Stimulated activated CD4-positive, alpha-beta T cell treated with anti-CD3 and anti-CD28 coated beads, Interleukin-15, amount 100 ng/mL, for 48 hours (primary cell): ENCODE data around the gene MILR1.
"Not testable (repeated sequence)": the region's sequence is repeated elsewhere in the genome, so short reads cannot be mapped to it uniquely, and the experiment has no call there.

Source experiments
- DNase-seq, 2 donors: peaks; one replicate each; pipeline ENCODE4 v3.0.0-alpha.2; 2020; ENCODE audit warnings: low read depth in 2 of 2

The MILR1 gene

GRCh38 chr17:64428406-64428805 is 20.5 kb upstream of the MILR1 start:
- no peak for DNase-seq

DNA sequence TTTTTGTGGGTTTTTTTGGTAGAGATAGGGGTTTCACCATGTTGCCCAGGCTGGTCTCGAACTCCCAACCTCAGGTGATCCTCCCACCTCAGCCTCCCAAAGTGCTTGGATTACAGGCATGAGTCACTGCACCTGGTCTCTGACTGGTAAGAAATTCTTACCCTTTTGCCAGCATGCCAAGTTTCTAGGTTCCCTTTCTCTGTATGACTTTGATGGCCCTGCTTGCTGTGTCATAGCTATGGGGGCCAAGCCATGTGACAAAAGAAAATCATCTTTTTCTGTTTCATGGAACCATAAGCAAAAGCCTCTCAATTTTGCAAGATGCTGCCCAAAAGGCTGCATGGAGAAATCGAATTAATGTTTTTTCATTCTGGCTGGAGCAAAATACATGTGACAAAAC is 18.9 kb upstream of the MILR1 start:
- DNase-seq: not testable (repeated sequence)

DNA sequence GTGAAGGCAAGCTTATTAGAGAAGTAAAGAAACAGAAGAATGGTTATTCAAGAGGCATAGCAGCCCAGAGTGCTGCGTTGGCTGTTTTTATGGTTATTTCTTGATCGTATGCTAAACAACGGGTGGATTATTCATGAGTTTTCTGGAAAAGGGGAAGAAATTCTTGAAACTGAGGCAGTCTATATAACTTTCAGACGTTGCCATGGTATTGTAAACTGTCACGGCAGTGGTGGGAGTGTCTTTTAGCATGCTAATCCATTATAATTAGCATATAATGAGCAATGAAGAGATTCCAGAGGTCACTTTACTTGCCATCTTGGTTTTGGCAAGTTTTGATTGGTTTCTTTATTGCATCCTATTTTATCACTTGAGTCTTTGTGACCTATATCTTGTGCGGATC is 17.4 kb upstream of the MILR1 start:
- no peak for DNase-seq

DNA sequence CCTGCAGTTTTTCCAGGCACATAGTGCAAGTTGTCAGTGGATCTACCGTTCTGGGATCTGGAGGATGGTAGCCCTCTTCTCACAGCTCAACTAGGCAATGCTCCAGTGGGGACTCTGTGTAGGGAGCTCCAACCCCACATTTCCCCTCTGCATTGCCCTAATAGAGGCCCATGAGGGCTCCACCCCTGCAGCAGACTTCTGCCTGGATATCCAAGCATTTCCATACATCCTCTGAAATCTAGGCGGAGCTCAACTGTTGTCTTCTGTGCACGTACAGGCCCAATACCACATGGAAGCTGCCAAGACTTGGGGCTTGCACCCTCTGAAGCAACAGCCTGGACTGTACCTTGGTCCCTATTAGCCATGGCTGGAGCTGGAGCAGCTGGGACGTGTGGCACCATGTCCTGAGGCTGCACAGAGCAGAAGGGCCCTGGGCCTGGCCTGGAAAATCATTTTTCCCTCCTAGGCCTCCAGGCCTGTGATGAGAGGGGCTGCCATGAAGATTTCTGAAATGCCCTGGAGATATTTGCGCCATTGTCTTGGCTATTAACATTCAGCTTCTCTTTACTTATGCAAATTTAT is 10.9 kb upstream of the MILR1 start:
- DNase-seq: no peak

DNA sequence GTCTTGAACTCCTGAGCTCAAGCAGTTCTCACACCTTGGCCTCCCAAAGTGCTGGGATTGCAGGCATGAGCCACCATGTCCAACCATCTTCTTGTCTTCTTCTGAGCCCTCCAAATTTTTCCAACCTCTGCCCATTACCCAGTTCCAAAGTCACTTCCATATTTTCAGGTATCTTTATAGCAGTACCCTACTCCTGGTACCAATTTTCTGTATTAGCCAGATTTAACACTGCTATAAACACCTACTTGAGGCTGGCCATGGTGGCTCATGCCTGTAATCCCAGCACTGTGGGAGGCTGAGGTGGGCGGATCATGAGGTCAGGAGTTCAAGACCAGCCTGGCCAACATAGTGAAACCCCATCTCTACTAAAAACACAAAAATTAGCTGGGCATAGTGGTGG is 9.4 kb upstream of the MILR1 start:
- not testable (repeated sequence) for DNase-seq

- no peak for DNase-seq
Observed at GRCh38 chr17:64439956-64440355, 9.0 kb upstream of the MILR1 start.

GRCh38 chr17:64441772-64442540 is 7.0 kb upstream of the MILR1 start:
- DNase-seq: no peak

DNA sequence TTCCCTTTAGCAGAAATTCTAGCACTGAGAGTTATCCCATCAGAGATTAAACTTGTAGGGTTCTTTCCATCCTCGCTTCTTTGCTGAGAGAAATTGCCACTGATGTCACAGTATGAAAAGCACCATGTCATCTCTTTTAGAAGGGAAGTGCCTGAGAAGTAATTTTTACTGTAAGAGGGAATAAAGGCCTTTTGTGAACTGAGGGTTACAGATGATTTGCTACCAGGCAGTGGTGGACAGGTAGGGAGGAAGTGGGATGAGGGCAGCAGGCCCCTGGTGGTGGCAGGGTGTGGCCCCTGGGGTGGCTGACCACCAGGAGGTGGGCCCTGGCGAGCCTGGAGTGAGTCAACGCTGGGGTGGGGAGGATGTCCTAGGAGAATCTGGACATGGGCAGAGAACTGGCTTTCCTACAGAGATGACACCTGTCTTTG is 6.4 kb upstream of the MILR1 start:
- no peak for DNase-seq

DNA sequence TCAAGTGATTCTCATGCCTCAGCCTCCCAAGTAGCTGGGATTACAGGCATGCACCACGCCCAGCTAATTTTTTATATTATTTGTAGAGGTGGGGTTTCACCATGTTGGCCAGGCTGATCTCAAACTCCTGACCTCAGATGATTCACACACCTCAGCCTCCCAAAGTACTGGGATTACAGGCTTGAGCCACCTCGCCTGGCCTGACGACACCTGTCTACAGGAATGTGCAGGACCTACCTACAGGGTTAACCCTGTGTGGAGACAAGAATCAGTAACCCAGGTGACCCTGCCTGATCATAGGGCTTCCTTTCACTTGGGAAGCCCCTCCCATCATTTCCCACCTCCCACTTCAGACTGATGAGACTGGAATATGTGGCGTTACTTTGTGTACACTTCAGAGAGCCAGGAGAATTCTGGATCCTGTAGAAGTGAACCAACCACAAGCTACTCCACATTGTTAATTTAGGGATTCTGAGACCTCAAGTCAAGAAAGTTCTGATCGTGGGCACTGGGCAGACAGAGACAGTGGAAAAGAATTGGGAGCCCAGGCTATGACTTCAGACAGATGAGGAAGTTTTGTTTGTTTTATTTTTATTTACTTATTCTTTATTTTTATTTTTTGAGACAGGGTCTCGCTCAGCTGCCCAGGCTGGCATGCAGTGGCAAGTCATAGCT is 5.7 kb upstream of the MILR1 start:
- DNase-seq: no peak

DNA sequence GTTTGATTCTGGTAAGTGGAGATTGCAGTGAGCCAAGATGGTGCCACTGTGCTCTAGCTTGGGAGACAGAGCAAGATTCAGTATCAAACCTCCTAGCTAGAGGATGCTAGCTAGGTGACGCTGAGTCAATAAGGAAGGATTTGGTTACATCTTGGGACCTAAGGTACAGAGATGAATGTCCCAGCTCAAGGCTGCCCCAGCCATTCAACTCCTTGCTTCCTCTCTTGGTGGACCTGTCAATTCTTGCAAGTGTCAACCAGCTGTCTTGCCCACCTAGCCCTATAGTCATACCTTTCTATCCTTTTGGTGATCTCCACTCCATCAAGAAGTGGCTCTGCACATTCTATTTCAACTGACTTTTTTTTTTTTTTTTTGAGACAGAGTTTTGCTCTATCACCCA is 1.4 kb upstream of the MILR1 start:
- DNase-seq: no peak

GRCh38 chr17:64449545-64449944 is 630 bp downstream of the MILR1 start:
- no peak for DNase-seq

GRCh38 chr17:64455993-64456885 is 7.3 kb downstream of the MILR1 start:
- DNase-seq: no peak

DNA sequence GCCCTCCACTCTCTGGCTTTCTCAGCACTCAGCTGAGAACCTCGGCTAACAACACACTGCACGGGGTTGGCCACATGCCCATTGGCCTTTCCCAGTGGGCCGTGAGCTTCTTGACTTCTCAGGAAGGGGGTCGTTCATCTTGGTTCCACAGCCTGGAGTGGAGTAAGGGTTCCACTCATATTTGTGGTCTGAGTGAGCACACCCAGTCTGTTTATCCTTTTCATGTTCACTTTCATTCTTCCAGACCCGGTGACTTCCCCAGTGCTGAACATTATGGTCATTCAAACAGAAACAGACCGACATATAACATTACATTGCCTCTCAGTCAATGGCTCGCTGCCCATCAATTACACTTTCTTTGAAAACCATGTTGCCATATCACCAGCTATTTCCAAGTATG is 8.2 kb downstream of the MILR1 start:
- no peak for DNase-seq

DNA sequence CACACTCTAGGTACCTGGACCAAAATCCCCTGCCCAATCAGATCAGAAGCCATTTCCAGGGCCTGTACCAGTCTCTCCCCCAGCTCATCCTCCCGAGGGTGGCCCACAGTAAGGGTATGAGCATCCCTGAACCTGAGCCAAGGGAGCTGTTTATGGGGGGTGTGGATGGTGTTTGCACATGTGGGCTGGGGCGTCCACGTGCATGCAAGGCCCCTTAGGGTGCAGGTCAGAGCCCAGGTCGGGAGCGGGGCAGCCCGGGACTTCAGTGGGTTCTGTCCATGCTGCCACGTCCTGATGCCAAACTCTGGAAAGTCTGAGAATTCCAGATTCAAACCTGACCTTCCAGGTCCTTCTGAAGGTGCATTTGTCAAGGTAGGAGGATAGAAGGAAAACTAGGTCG is 9.8 kb downstream of the MILR1 start:
- no peak for DNase-seq

GRCh38 chr17:64459284-64459747 is 10.4 kb downstream of the MILR1 start:
- no peak for DNase-seq

DNA sequence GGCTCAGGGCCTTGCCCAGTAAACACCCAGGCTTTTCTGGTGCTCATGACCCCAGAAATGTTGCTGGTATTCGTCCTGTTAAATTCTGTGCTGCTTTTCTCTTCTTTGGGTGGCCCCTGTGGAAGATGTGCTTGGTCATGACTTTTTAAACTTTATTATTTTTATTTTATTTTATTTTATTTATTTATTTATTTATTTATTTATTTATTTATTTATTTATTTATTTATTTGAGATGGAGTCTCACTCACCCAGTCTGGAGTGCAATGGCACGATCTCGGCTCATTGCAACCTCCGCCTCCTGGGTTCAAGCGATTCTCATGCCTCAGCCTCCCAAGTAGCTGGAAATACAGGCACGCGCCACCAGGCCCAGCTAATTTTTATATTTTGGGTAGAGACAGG is 10.9 kb downstream of the MILR1 start:
- not testable (repeated sequence) for DNase-seq

DNA sequence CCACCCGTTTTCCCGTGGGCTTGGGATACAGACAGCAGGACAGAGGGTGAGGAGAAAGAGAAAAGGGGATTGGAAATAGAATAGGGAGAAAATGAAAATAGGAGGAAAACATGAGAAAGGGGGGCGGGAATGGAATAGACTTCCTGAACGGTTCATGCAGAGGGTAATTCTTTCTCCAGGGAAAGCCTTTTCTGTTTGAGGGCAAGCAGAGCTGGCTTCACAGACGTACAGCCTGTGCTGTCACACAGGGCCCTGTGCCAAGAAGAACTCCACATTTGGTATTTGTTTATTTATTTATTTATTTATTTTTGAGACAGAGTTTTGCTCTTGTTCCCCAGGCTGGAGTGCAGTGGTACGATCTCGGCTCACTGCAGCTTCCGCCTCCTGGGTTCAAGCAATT is 12.0 kb downstream of the MILR1 start:
- no peak for DNase-seq

DNA sequence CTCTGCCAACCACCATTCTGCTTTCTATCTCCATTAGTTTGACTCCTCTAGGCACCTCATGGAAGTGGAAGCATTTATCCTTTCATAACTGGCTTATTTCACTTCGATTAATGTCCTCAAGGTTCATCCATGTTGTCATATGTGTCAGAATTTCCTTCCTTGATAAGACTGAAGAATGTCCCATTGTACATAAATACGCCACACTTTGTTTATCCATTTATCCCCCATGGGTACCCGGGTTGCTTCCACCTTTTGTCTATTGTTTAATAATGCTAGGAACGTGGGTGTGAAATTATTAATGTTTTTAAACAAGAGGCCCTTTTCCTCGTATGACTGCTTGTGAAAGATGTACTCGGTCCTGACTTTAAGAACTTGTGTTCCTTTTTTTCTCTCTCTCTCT is 12.9 kb downstream of the MILR1 start:
- no peak for DNase-seq

GRCh38 chr17:64466019-64466735 is 17.3 kb downstream of the MILR1 start:
- no peak for DNase-seq

- not testable (repeated sequence) for DNase-seq
Observed at GRCh38 chr17:64466834-64467233, 17.9 kb downstream of the MILR1 start.

DNA sequence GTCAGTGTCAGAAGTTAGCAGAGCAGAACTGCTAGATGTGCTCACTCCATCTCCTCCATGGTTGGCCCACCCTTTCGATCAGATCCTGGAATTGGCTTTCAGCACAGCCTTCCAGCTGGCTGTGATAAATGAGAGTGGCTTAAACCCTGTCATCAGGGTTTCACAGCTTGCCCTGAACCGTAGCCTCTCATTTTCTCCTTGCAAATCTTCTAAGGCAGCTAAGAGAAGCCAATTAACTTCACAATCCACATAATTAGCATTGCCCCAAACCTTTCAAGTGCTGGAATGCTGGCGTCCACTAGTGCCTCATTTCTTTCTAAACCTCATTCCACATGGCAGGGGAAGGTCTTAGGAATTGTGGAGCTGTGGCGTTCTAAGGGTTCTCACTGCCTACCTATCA is 21.7 kb downstream of the MILR1 start:
- no peak for DNase-seq
